Measurements from ENCODE around the gene TNP1. TPM values are rescaled to one million over a fixed set of nuclear protein-coding genes. Genes with fewer than 3 reads are reported as not detected.

Gene TNP1
- total RNA-seq, 1 donor from 2014 or later = not detected

GRCh38 chr2:216875862-216876261 is 16.0 kb upstream of the TNP1 start:
- no peak for DNase-seq (ENCODE audit: extremely low read depth, low read depth, low spot score)

DNA sequence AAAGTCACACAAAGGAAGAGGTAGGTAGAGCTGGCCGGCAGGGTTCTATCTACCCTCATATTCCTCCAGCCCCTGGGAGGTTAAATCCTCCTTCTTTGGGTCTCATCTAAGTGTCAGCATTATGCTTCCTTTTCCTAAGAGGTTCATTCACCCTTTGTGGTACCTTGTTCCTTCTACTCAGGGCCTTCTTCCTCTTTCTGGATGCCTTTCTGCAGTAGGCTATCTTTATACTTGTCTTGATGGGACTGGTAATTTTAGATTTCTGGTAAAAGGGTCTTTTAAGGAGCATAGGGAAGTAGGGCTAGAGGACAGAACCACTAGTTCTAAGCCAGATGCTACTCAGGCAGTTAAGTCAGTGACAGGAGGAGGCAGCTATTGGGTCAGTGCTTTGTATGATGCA is 13.7 kb upstream of the TNP1 start:
- no peak for DNase-seq (ENCODE audit: extremely low read depth, low read depth, low spot score)

- DNase-seq (ENCODE audit: extremely low read depth, low read depth, low spot score) = no peak
Observed at GRCh38 chr2:216872624-216873023, 12.8 kb upstream of the TNP1 start.

- DNase-seq (ENCODE audit: extremely low read depth, low read depth, low spot score) = no peak
Observed at GRCh38 chr2:216872040-216872439, 12.2 kb upstream of the TNP1 start.

GRCh38 chr2:216871333-216871934 is 11.6 kb upstream of the TNP1 start:
- DNase-seq (ENCODE audit: extremely low read depth, low read depth, low spot score) = no peak

GRCh38 chr2:216870508-216871332 is 10.9 kb upstream of the TNP1 start:
- DNase-seq (ENCODE audit: extremely low read depth, low read depth, low spot score) = no peak

GRCh38 chr2:216866515-216867095 is 6.7 kb upstream of the TNP1 start:
- DNase-seq (ENCODE audit: extremely low read depth, low read depth, low spot score) = no peak

- DNase-seq (ENCODE audit: extremely low read depth, low read depth, low spot score) = no peak
Observed at GRCh38 chr2:216865658-216866057, 5.8 kb upstream of the TNP1 start.

DNA sequence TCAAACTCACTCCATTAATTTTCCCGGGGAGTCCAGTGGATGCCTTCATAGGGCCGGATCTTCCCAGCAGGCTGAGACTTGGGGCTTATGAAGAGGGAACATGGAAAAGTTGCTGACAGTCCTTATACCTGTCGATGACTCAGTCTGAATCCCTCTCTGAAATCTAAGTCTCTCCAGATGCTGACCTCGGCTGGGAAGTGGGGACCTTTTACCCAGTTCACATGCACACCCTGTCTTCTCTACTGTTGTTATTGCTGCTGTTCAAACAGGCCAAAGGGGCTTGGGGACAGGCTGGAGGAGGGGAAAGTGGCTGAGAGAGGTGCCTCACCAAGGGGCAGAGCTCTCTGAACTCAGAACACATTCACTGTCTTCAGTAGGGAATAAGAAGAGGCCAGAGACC is 4.1 kb upstream of the TNP1 start:
- DNase-seq (ENCODE audit: extremely low read depth, low read depth, low spot score) = no peak

DNA sequence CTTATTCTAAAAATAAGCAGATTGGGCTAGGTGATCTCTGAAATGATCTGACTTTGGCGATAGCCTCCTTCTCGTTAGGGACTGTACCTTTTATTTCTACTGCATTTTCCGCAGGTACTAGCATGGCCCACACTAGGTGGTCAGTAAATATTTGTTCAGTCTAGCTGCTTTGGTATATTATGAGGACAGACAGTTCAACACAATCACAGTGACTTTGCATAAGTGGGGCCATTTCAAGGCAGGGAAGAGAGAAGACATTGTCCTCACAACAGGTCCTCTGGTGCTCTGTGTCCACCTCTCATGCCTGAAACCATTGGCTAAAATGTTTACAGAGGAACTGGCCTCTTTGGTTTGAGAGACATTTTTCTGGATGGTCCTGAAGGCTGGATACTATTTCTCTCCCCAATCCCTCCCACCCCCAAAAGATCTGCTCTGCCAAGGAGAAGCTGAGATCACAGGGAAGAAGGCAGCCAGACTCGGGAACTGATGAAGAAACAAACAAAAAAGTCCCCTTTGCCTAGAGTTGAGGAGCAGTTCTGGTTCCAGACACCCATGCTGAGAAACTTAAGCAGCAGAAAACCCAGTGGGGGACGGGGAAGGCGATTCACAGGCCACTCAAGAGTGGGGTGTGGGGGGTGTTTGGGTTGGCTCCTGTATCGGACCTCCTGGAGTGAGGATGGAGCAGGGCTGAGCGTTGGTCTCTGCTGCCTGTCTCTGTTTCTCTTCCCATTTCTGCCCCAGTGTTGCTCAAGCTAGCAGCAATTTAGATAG is 2.9 kb upstream of the TNP1 start:
- no peak for DNase-seq (ENCODE audit: extremely low read depth, low read depth, low spot score)

- no peak for DNase-seq (ENCODE audit: extremely low read depth, low read depth, low spot score)
Observed at GRCh38 chr2:216860426-216861137, 718 bp upstream of the TNP1 start.

- DNase-seq (ENCODE audit: extremely low read depth, low read depth, low spot score) = no peak
Observed at GRCh38 chr2:216858312-216858711, 1.6 kb downstream of the TNP1 start.

DNA sequence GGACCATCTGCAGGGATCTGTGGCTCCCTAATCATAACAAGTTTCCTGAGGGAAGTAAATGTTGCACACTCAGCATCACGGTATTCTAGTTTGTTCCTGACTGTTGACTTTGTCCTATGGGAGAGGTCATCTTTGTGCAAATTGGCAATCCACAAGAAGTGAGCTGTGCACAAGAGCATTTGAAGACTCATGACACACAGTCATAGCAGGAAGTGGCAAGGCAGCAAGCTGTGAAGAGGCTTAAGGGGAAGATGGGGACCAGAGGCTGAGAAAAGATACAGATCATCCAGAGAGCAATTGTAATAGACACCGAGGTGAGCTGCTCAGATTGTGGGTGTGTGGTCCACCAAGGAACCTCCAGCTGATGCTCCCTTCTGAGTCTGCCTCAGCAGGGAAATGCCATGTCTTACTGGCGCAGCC is 2.7 kb downstream of the TNP1 start:
- DNase-seq (ENCODE audit: extremely low read depth, low read depth, low spot score) = no peak

DNA sequence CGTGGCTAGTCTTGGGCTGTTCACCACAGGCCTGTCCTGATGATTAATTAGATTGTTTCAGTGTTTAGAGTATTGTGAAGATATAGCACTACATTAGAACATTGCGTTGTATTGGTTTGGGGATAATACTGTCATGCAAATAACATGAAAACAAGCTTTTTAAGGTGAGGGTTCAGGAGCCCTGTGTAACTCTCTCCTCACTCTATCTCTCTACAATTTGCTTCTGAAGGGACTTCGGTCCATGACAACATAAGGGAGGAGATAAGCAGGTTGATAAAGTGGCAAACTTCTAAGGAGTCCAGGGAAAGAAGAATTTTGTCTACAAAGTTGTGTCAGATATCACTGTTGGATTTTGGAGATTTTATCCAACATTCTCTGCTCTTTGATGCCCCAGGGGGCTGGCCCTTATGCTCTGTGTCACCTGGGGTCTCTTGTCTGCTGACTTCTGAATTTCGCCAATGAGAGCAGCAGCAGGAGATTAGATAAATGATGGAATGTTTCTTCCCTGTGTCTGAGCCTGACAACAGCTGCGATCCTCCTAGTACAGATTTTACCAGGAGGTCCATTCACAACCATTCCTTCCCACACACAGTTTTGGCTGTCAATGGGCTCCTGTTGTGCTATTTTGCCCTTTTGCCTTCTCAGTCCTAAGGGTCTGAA is 3.3 kb downstream of the TNP1 start:
- DNase-seq (ENCODE audit: extremely low read depth, low read depth, low spot score) = no peak

GRCh38 chr2:216855605-216856004 is 4.3 kb downstream of the TNP1 start:
- DNase-seq (ENCODE audit: extremely low read depth, low read depth, low spot score) = no peak

DNA sequence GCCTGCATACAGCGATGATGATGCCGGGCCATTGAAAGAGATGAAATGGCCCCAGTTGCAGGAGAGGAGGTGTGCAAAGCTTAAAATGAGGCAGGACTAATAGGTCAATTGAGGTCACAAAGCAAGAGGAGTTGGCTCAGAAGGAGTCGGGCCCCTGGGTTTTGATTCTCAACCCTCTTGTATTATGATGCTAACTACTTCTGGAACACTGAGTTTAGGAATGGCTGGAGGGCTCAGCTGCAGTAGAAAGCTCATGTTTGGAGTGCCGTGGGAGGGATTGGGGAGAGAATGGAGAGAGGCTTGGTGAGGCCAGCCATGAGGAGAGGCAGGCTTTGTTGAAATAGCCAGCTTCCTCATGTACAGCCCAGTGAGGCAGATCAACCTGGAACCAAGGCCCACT is 4.8 kb downstream of the TNP1 start:
- no peak for DNase-seq (ENCODE audit: extremely low read depth, low read depth, low spot score)

GRCh38 chr2:216851486-216852090 is 8.3 kb downstream of the TNP1 start:
- no peak for DNase-seq (ENCODE audit: extremely low read depth, low read depth, low spot score)

GRCh38 chr2:216850665-216851322 is 9.1 kb downstream of the TNP1 start:
- DNase-seq (ENCODE audit: extremely low read depth, low read depth, low spot score) = no peak

DNA sequence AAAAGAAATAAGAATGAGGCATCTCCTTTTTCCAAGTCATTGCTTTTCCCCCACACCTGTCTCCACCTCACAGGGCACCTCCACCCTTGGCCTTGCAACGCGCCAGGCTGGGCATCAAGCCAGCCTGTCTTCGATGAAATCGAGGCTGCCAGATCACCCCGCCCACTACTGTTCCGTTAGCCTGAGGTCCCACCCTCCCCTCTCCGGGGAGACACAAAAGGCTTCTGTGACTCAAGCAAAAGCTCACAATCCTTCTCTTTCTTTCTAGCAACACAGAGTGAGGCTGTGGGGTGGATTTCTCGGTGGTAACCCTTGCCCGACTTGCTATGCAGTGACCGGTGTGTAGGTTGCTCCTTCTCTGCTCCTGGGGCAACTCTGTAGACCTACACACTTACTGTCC is 9.9 kb downstream of the TNP1 start:
- DNase-seq (ENCODE audit: extremely low read depth, low read depth, low spot score) = no peak

Measured in glomerular endothelial cell (primary cell).